ENCODE results near the gene GEN1.

The GEN1 gene

DNA sequence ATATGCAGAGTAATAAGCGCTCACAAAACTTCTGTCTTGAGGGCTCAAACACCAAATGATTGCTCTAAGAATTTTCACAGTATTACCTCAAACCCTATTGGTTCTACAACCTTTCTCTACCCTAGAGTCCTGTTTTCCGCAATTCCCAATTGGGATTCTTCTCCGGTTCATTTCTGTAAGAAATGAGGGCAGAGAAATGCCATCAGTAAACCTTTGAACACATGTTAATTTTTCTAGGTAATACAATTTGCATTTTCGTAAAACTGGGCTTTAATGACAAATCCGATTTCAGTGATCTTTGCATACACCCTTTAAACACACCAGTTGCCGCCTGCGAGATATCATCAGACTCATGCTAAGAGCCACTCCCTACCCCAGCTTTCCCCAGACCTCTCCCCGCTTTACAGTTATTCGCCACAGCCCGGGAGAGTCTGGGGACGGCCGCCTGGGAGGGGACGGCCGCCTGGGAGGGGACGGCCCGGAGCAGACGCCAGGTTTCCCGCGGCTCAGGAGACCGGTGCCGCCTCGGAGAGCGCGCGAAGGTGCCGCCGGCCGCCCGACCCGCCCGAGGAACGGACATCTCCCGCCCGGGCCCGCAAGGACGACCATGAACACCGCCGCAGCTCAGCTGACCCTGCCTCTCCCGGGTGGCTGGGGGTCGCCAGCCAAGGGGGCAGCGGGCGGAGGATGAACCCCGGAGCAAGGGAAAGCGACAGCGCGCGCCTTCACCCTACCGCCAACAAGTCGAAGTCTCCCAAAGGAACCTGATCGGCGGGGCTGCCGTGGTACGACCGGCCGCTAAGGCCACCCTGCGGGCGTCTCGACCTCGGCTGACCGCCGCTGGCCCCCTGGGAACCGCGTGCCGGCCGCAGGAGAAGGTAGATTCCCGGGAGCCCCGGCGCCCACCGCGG, 791 bp upstream of the GEN1 start:
- H3K4me3 ChIP-seq (ENCODE audit: low read depth, low read length): peak overlapping the region; percentile 73
- TF ChIP-seq, protein P1, sequence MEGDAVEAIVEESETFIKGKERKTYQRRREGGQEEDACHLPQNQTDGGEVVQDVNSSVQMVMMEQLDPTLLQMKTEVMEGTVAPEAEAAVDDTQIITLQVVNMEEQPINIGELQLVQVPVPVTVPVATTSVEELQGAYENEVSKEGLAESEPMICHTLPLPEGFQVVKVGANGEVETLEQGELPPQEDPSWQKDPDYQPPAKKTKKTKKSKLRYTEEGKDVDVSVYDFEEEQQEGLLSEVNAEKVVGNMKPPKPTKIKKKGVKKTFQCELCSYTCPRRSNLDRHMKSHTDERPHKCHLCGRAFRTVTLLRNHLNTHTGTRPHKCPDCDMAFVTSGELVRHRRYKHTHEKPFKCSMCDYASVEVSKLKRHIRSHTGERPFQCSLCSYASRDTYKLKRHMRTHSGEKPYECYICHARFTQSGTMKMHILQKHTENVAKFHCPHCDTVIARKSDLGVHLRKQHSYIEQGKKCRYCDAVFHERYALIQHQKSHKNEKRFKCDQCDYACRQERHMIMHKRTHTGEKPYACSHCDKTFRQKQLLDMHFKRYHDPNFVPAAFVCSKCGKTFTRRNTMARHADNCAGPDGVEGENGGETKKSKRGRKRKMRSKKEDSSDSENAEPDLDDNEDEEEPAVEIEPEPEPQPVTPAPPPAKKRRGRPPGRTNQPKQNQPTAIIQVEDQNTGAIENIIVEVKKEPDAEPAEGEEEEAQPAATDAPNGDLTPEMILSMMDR (IDR thresholded peaks at IDR 0.05; ENCODE audit: control insufficient read depth, extremely low read depth, insufficient read depth): no peak
- no peak for DNase-seq (ENCODE audit: low read depth)

DNA sequence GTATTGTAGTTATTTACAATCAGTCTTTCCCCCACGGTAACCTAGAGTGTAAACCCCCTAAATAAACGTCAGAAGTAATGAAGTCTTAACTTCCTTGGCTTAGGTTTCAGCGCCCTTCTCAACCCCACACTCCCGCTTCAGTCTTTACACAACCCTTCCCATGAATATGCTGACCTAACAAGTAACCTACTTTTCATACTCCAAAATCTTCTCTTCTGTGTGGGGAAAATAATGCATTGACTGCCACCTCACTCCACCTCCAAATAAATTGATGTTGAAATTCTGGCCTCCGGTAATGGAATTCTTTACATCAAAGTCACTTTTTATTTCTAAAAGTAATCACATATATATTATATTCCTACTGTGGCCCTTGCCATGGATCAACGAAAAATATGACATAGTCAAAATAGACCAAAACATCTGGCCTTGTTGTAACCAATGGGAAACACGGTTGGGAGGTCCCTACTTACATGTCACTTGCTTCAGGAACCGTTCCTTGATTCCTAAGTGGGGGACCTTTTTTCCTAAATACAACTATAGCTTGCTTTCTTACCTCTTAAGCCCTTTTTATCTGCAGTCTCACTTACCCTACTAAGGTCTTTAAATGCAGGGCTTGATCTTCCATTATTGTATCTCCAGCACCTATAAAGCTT, 961 bp downstream of the GEN1 start:
- peak overlapping the region; percentile 73 for H3K4me3 ChIP-seq (ENCODE audit: low read depth, low read length)
- TF ChIP-seq, protein P1 (IDR thresholded peaks at IDR 0.05; ENCODE audit: control insufficient read depth, extremely low read depth, insufficient read depth): no peak
- no peak for DNase-seq (ENCODE audit: low read depth)

DNA sequence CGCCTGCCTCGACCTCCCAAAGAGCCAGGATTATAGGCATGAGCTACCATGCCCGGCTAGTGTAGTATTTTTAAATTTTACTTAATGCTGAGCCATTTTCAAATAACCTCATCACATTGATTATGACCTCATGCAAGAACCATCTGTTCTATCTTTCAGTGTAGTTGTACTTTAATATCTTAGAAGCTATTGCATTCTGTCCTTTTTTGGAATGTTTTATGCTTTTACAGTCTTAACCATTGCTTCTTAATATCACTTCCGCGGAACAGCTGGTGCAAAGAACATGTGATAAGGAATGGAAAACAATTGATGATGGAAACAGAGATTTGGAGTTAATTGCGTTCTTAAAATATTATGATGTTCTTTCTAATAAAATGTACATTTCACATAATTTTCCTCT, 2.7 kb downstream of the GEN1 start:
- no peak overlapping the region for H3K4me3 ChIP-seq (ENCODE audit: low read depth, low read length)
- no peak for DNase-seq (ENCODE audit: low read depth)
- TF ChIP-seq, protein P1 (IDR thresholded peaks at IDR 0.05; ENCODE audit: control insufficient read depth, extremely low read depth, insufficient read depth): no peak

DNA sequence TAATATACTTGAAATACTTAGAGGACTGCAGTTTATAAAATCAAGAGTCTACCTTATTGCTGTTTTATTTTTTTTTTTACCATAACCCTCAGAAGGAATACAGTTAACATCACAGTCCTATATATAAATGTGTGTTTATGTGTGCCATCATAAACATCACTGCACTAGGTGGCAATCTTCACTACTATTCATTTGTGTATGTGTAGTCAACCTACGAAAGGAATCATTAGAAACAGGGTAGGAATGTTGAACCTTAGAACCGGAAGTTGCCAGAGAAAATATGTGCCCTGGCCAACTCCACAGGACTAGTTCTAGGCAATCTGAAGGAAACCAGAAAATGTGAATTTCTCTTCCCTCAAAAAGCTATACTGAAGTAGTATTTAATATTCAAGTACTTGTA, 3.4 kb downstream of the GEN1 start:
- TF ChIP-seq, protein P1 (IDR thresholded peaks at IDR 0.05; ENCODE audit: control insufficient read depth, extremely low read depth, insufficient read depth): no peak
- DNase-seq (ENCODE audit: low read depth): no peak
- H3K4me3 ChIP-seq (ENCODE audit: low read depth, low read length): no peak overlapping the region

DNA sequence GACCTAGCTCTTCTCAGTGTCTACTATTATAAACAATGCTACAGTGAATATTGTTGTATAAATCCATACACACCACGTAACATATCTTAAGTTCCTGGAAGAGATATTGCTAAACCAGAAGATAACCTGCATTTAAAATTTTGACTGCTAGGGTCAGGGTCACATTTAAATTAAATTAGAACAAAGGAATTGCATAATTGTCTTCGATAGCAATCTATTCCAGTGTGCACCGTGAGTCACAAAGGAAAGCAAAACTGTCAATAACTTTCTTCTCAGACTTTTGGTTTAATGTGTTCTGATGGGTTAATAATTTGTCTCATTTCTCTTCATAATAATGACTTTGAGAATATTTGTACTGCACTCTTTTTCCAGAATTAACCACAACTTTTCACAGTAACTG, 4.2 kb downstream of the GEN1 start:
- no peak for DNase-seq (ENCODE audit: low read depth)
- TF ChIP-seq, protein P1 (IDR thresholded peaks at IDR 0.05; ENCODE audit: control insufficient read depth, extremely low read depth, insufficient read depth): no peak
- no peak overlapping the region for H3K4me3 ChIP-seq (ENCODE audit: low read depth, low read length)

DNA sequence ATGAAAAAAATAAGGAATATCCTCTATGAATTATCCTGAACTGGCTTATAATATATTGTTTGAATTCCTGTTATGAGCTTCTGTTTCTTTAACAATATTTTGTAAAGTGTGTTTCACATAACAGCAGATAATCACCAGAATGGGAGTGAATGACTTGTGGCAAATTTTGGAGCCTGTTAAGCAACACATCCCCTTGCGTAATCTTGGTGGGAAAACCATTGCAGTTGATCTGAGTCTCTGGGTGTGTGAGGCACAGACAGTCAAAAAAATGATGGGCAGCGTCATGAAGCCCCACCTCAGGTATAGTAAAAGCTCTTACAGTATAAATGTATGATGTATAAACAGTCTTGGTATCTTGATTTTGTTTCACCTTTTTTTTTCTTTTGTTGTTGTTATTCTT, 5.9 kb downstream of the GEN1 start:
- no peak for DNase-seq (ENCODE audit: low read depth)
- no peak overlapping the region for H3K4me3 ChIP-seq (ENCODE audit: low read depth, low read length)
- TF ChIP-seq, protein P1 (IDR thresholded peaks at IDR 0.05; ENCODE audit: control insufficient read depth, extremely low read depth, insufficient read depth): no peak

Measured in LNCaP clone FGC (cell line).